Effector memory CD8-positive, alpha-beta T cell (primary cell): Measurements from ENCODE around the gene ACAD11.
A peak's percentile ranks its signal among the peaks of the same experiment; 100 is the strongest.

Experiments
- ATAC-seq: fragments of 150-1000 bp; cut with Tn5 transposase; replicated peaks from 2 replicates; pipeline ENCODE4 v1.10.0; 2021; ENCODE audit warnings: mild to moderate bottlenecking, moderate library complexity
- DNase-seq, 3 experiments: peaks; one replicate each; pipeline ENCODE4 v3.0.0; 2021
- H3K27ac Mint-ChIP-seq, 2 donors: one replicate each; pipeline ENCODE4 v1.8.0; 2022; ENCODE audit warnings: mild to moderate bottlenecking in 2 of 2, mixed read lengths in 2 of 2, moderate library complexity in 2 of 2
- H3K27me3 Mint-ChIP-seq, 2 donors: one replicate each; pipeline ENCODE4 v1.8.0; 2022; ENCODE audit warnings: mixed read lengths in 2 of 2
- H3K36me3 Mint-ChIP-seq: one replicate; pipeline ENCODE4 v1.8.0; 2022; ENCODE audit warnings: mild to moderate bottlenecking, moderate library complexity, mixed read lengths; ENCODE audit not compliant: insufficient read depth
- H3K4me1 Mint-ChIP-seq, 2 donors: one replicate each; pipeline ENCODE4 v1.8.0; 2022; ENCODE audit warnings: low read depth in 2 of 2, mixed read lengths in 2 of 2
- H3K4me3 Mint-ChIP-seq, 2 donors: one replicate each; pipeline ENCODE4 v1.8.0; 2022; ENCODE audit warnings: mild to moderate bottlenecking in 2 of 2, mixed read lengths in 2 of 2, moderate library complexity in 2 of 2
- H3K9me3 Mint-ChIP-seq, 2 donors: one replicate each; pipeline ENCODE4 v1.8.0; 2022; ENCODE audit warnings: mixed read lengths in 2 of 2

ACAD11 gene

DNA sequence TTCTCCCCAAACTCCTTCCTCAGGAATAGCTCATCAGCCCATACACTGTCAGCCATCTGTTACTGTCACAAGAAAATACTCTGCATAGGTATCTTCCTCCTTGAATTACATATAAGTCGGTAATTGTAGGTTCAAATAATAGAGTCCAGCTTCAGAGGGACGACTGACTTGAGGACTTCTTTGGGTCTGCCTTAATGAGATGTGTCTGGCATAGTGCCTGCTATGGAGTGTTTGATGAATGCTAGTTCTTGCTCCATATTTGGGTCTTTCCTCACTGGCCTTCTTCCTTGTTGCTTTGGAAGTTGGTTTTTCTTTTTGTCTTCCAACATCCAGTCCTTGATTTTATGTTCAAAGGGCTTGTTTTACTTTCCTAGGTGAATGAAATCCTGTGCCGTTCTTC lies 129.0 kb downstream of the ACAD11 start:
- Mint-ChIP-seq H3K27me3 (no peaks in the 10 kb centered on the region), H3K36me3 (peaks cover 56% of the 10 kb centered on the region), H3K9me3 (no peaks in the 10 kb centered on the region), H3K4me1 (no peaks in the 10 kb centered on the region), H3K4me3 (no peak overlapping the region), H3K27ac (peak overlapping the region in 1 of 2 donors; percentile 50)
- ATAC-seq, result no peak
- no peak for DNase-seq

DNA sequence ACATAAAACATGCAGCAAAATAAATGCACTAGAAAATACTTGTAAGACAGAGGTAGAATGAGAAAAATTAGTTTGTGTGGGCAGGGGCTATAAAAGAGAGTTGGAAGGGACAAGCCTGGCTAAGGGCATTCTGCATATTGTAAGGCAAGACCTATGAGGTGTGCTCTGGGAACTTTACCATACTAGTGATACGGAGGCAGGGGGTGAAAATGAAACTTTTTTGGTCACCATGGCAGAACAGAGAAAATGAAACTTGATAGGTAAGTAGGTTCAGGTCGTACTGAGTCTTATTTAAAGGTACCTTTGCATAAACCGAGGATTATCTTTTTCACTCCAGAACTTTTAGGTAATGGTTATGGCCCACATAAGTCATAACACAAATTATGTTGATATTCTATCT lies 137.3 kb downstream of the ACAD11 start:
- ATAC-seq (no peak), DNase-seq (no peak)
- no peaks in the 10 kb centered on the region for H3K9me3 Mint-ChIP-seq
- H3K4me1 Mint-ChIP-seq, result no peaks in the 10 kb centered on the region
- H3K27me3 Mint-ChIP-seq, result no peaks in the 10 kb centered on the region
- peak overlapping the region in 1 of 2 donors; percentile 2 for H3K27ac Mint-ChIP-seq
- peaks cover 31% of the 10 kb centered on the region for H3K36me3 Mint-ChIP-seq
- H3K4me3 Mint-ChIP-seq, result no peak overlapping the region

DNA sequence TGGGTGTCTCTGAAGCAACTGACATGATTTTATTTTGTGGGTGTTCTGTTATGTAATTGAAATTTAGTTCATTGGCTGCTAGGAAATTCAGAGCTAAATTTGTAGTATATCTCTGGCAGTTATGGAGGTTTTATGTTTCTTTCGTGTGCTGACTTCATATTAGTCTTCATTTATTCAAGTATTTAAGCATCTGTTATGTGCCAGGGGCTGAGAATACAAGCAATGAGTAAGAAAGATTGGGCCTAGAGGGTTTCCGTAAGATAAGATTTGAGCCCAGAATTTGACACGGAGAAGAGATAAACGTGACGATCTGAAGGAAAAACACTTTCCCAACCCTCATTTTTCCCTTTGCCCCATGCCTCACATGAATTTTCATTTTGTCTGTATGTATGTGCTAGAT lies 137.7 kb downstream of the ACAD11 start:
- Mint-ChIP-seq H3K4me1 (no peaks in the 10 kb centered on the region), H3K4me3 (no peak overlapping the region), H3K9me3 (no peaks in the 10 kb centered on the region), H3K27me3 (no peaks in the 10 kb centered on the region), H3K36me3 (peaks cover 34% of the 10 kb centered on the region), H3K27ac (peak overlapping the region in 1 of 2 donors; percentile 2)
- ATAC-seq (no peak), DNase-seq (no peak)

- Mint-ChIP-seq H3K4me3 (no peak overlapping the region), H3K27me3 (no peaks in the 10 kb centered on the region), H3K4me1 (no peaks in the 10 kb centered on the region), H3K27ac (peak overlapping the region in 1 of 2 donors; percentile 70), H3K9me3 (no peaks in the 10 kb centered on the region), H3K36me3 (peaks cover 44% of the 10 kb centered on the region)
- DNase-seq (no peak), ATAC-seq (no peak)
These were observed 139.7 kb downstream of the ACAD11 start for GRCh38 chr3:132519914-132520313.

GRCh38 chr3:132517311-132517710 lies 142.3 kb downstream of the ACAD11 start:
- ATAC-seq (no peak), DNase-seq (no peak)
- Mint-ChIP-seq H3K4me3 (no peak overlapping the region), H3K9me3 (no peaks in the 10 kb centered on the region), H3K27me3 (no peaks in the 10 kb centered on the region), H3K36me3 (peaks cover 51% of the 10 kb centered on the region), H3K27ac (no peak overlapping the region), H3K4me1 (no peaks in the 10 kb centered on the region)

DNA sequence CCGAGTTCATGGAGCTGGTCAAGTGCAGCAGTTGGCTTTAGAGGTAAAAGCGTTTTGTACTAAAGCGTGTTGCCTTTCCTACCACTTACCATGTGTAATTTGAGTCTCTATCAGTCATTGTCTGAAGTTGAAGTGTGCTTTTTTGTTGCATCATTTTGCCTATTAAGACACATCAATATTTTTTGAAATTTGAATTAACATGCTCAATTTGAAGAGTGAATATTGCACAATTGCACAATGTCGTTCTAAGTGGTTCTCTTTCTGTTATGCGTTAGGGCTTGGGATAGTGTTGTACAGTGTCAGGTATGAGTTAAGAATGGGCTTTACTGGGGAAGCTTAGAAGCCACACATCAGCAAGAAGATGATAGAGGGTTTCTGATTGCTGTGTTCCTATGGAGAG lies 146.6 kb downstream of the ACAD11 start:
- H3K27me3 Mint-ChIP-seq, result no peaks in the 10 kb centered on the region
- H3K4me3 Mint-ChIP-seq, result no peak overlapping the region
- H3K9me3 Mint-ChIP-seq, result no peaks in the 10 kb centered on the region
- no peak overlapping the region for H3K27ac Mint-ChIP-seq
- peaks cover 67% of the 10 kb centered on the region for H3K36me3 Mint-ChIP-seq
- no peak for ATAC-seq
- no peaks in the 10 kb centered on the region for H3K4me1 Mint-ChIP-seq
- no peak for DNase-seq

DNA sequence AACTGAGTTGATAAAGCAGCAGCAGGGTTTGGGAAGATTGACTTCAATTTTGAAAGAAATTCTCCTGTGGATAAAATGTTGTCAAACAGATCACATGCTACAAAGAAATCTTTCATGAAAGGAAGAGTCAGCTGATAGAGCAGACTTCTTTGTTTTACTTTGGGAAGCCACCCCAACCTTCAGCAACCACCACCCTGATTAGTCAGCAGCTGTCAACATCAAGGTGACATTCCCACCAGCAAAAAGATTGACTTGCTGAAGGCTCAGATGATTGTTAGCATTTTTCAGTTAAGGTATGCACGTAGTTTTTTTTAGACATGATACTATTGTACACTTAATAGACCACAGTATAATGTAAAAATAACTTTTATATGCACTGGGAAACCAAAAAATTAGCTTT lies 150.1 kb downstream of the ACAD11 start:
- H3K36me3 Mint-ChIP-seq, result peaks cover 66% of the 10 kb centered on the region
- ATAC-seq, result no peak

GRCh38 chr3:132509096-132509495 lies 150.5 kb downstream of the ACAD11 start:
- Mint-ChIP-seq H3K27me3 (no peaks in the 10 kb centered on the region), H3K4me1 (no peaks in the 10 kb centered on the region), H3K36me3 (peaks cover 66% of the 10 kb centered on the region), H3K27ac (peak overlapping the region in 1 of 2 donors; percentile 25), H3K4me3 (no peak overlapping the region), H3K9me3 (no peaks in the 10 kb centered on the region)
- ATAC-seq (no peak), DNase-seq (no peak)

More for the DNA sequence above, 150.1 kb downstream of the ACAD11 start:
- Mint-ChIP-seq H3K4me1 (no peaks in the 10 kb centered on the region), H3K27me3 (no peaks in the 10 kb centered on the region), H3K27ac (no peak overlapping the region), H3K4me3 (no peak overlapping the region), H3K9me3 (no peaks in the 10 kb centered on the region)
- DNase-seq, result no peak
